ENCODE results near the gene CCDC124. TPM values are rescaled to one million over a fixed set of nuclear protein-coding genes. Genes with fewer than 3 reads are reported as not detected.

CCDC124 gene
- total and polyA plus RNA-seq, 10 of the 15 experiments (the other 5 are each of a cell fraction or from before 2014, with no cell fraction given), result 3.7 to 184 (median 51.8) TPM

- Histone ChIP-seq H3K36me3 (ENCODE audit: control insufficient read depth in 2 of 2, insufficient read depth in 2 of 2, low read length in 1 of 2) (no peaks in the 10 kb centered on the region), H3K4me3 (peak overlapping the region; percentile 74), H3K4me2 (ENCODE audit: control insufficient read depth, insufficient read depth) (peak overlapping the region; percentile 92), H3K4me1 (ENCODE audit: control insufficient read depth, insufficient read depth, low read length) (peaks cover 45% of the 10 kb centered on the region), H3K9ac (ENCODE audit: control insufficient read depth, insufficient read depth, low read length) (no peak overlapping the region; the same call in 1 of the 2 replicates), H3K79me2 (ENCODE audit: control insufficient read depth, insufficient read depth, low read length) (no peaks in the 10 kb centered on the region), H4K20me1 (ENCODE audit: control insufficient read depth, insufficient read depth) (no peaks in the 10 kb centered on the region), H3K9me3 (replicated peaks; ENCODE audit: control insufficient read depth, insufficient read depth, low read length) (no peaks in the 10 kb centered on the region), H3K27me3 (replicated peaks in 1 of 2; ENCODE audit: control insufficient read depth in 2 of 2, insufficient read depth in 2 of 2, low read length in 1 of 2) (peaks cover 10 to 11% of the 10 kb centered on the region in 2 experiments), H3K27ac (ENCODE audit: control insufficient read depth, insufficient read depth) (no peak overlapping the region), H2AFZ (ENCODE audit: control insufficient read depth, low read depth, low read length) (no peak overlapping the region)
- no TSS peak for BruUV-seq (replicated peaks)
- peak; percentile 53 for ATAC-seq
- ChIA-PET CTCF (interaction anchor here (1.1 to 1.3 kb wide), 3 partner anchors 13 to 50 kb away, joined by 3 to 4 read pairs (median 4); no protein-coding TSS in a partner anchor), POLR2A (interaction anchor here (0.7 to 2.9 kb wide), 3 partner anchors 18 to 375 kb away, joined by 3 to 14 read pairs (median 5); partner anchors contain the start of gene CCDC124), RAD21 (ENCODE audit: unreplicated experiment) (interaction anchor here (1.9 to 2.7 kb wide), 3 partner anchors 45 to 92 kb away, joined by 5 to 14 read pairs (median 5); partner anchors contain the start of gene RPL18A), SMC1A (ENCODE audit: uncharacterized antibody, unreplicated experiment) (no interaction called here)
- in situ Hi-C loops (cut with MboI) (no loop called here), intact Hi-C loops (cut with micrococcal nuclease; ENCODE audit: unreplicated experiment) (no loop called here)
- no peak for FAIRE-seq
- TF ChIP-seq NBN (IDR thresholded peaks at IDR 0.05) (0 out of 2 replicates have a peak, but pooled peaks have one; percentile 31), RBBP5 (conservative IDR thresholded peaks at IDR 0.05) (no peak), RUNX3 (IDR thresholded peaks at IDR 0.05; ENCODE audit: low read length) (peak; percentile 64; the same call in 1 of the 2 replicates), NR2F1 (conservative IDR thresholded peaks at IDR 0.05) (peak; percentile 40), SUPT20H (IDR thresholded peaks at IDR 0.05; ENCODE audit: borderline replicate concordance, control insufficient read depth, low read depth, low read length) (no peak), CHD2 (IDR thresholded peaks at IDR 0.05; ENCODE audit: borderline replicate concordance, low read depth, low read length) (no peak), NR2C2 (IDR thresholded peaks at IDR 0.05; ENCODE audit: borderline replicate concordance, control insufficient read depth, insufficient read length, low read depth) (no peak), GATAD2B (conservative IDR thresholded peaks at IDR 0.05; ENCODE audit: low read depth) (0 out of 2 replicates have a peak, but pooled peaks have one; percentile 31), MTA2 (IDR thresholded peaks at IDR 0.05; ENCODE audit: low read depth) (peak; percentile 49), CHD4 (IDR thresholded peaks at IDR 0.05) (no peak), SIN3A (IDR thresholded peaks at IDR 0.05; ENCODE audit: low read depth, low read length) (no peak)
- TF ChIP-seq, protein P1, sequence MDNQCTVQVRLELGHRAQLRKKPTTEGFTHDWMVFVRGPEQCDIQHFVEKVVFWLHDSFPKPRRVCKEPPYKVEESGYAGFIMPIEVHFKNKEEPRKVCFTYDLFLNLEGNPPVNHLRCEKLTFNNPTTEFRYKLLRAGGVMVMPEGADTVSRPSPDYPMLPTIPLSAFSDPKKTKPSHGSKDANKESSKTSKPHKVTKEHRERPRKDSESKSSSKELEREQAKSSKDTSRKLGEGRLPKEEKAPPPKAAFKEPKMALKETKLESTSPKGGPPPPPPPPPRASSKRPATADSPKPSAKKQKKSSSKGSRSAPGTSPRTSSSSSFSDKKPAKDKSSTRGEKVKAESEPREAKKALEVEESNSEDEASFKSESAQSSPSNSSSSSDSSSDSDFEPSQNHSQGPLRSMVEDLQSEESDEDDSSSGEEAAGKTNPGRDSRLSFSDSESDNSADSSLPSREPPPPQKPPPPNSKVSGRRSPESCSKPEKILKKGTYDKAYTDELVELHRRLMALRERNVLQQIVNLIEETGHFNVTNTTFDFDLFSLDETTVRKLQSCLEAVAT (IDR thresholded peaks at IDR 0.05), result 0 out of 2 replicates have a peak, but pooled peaks have one; percentile 30
- 0% methylated on average over 30 of the region's 33 CpGs for WGBS (ENCODE audit: insufficient coverage, insufficient replicate concordance, low lambda C conversion rate, missing lambda C conversion rate)
- no peak for DNase-seq (ENCODE audit: low read depth, low spot score)
Observed at GRCh38 chr19:17951157-17951989, 18.6 kb downstream of the CCDC124 start.
